GM23338 (cell line): ENCODE measurements around the gene RNF220. TPM values are rescaled to one million over a fixed set of nuclear protein-coding genes. Genes with fewer than 3 reads are reported as not detected.
A peak's percentile ranks its signal among the peaks of the same experiment; 100 is the strongest.

ENCODE experiments used
- ATAC-seq: fragments of 200-7000 bp; cut with Tn5 transposase; 3 replicates; pipeline ENCODE4 v1.9.1; 2020
- DNase-seq: peaks from one replicate; pipeline ENCODE4 v3.0.0-alpha.2; 2015; ENCODE audit warnings: low spot score
- H2AFZ ChIP-seq: fragments of 200-600 bp; sonication (generic); 2 replicates; pipeline ENCODE4 v1.8.0; 2016; ENCODE audit warnings: antibody characterized with exemption, mild to moderate bottlenecking, moderate library complexity
- H3F3A ChIP-seq: fragments of 200-600 bp; sonication (generic); replicated peaks from 2 replicates; pipeline ENCODE4 v1.8.0; 2017; ENCODE audit warnings: antibody characterized with exemption, mixed run types, low read depth
- H3K27ac ChIP-seq: fragments of 200-600 bp; sonication (generic); 2 replicates; pipeline ENCODE4 v1.6.1; 2016; ENCODE audit warnings: low read depth
- H3K27me3 ChIP-seq: fragments of 200-600 bp; sonication (generic); 2 replicates; pipeline ENCODE4 v1.8.0; 2016; ENCODE audit warnings: mild to moderate bottlenecking, mixed run types, moderate library complexity; ENCODE audit not compliant: insufficient read depth
- H3K36me3 ChIP-seq: fragments of 200-600 bp; sonication (generic); 2 replicates; pipeline ENCODE4 v1.8.0; 2016; ENCODE audit warnings: mild to moderate bottlenecking; ENCODE audit not compliant: insufficient read depth
- H3K4me1 ChIP-seq: fragments of 200-600 bp; sonication (generic); 2 replicates; pipeline ENCODE4 v1.8.0; 2016; ENCODE audit warnings: mild to moderate bottlenecking, moderate library complexity; ENCODE audit not compliant: insufficient read depth
- H3K4me2 ChIP-seq: fragments of 200-600 bp; sonication (generic); 2 replicates; pipeline ENCODE4 v1.7.1; 2017; ENCODE audit warnings: mixed run types
- H3K4me3 ChIP-seq: fragments of 200-600 bp; sonication (generic); 2 replicates; pipeline ENCODE4 v1.6.1; 2016; ENCODE audit warnings: mixed run types
- H3K79me2 ChIP-seq: fragments of 200-600 bp; sonication (generic); replicated peaks from 2 replicates; pipeline ENCODE4 v1.8.0; 2017; ENCODE audit warnings: mild to moderate bottlenecking; ENCODE audit not compliant: insufficient read depth
- H3K9me2 ChIP-seq: fragments of 200-600 bp; sonication (generic); 2 replicates; pipeline ENCODE4 v1.8.0; 2017; ENCODE audit not compliant: insufficient read depth
- H4K20me1 ChIP-seq: fragments of 200-600 bp; sonication (generic); replicated peaks from 2 replicates; pipeline ENCODE4 v1.8.0; 2017; ENCODE audit warnings: mild to moderate bottlenecking; ENCODE audit not compliant: insufficient read depth
- H3K27ac Mint-ChIP-seq: 2 replicates; pipeline ENCODE4 v1.8.0; 2020; ENCODE audit warnings: inconsistent platforms, mild to moderate bottlenecking, moderate library complexity, mixed read lengths
- H3K27me3 Mint-ChIP-seq: 3 replicates; pipeline ENCODE4 v1.8.0; 2022; ENCODE audit warnings: low read depth, mild to moderate bottlenecking, moderate library complexity, mixed read lengths, inconsistent platforms; ENCODE audit not compliant: insufficient read depth, poor library complexity
- H3K36me3 Mint-ChIP-seq: 3 replicates; pipeline ENCODE4 v1.8.0; 2021; ENCODE audit warnings: low read depth, mild to moderate bottlenecking, inconsistent platforms, moderate library complexity, mixed read lengths
- H3K4me1 Mint-ChIP-seq: 3 replicates; pipeline ENCODE4 v1.8.0; 2020; ENCODE audit warnings: mild to moderate bottlenecking, inconsistent platforms, mixed read lengths
- H3K4me3 Mint-ChIP-seq: 3 replicates; pipeline ENCODE4 v1.8.0; 2021; ENCODE audit warnings: moderate library complexity, mild to moderate bottlenecking, inconsistent platforms, mixed read lengths
- H3K9me3 Mint-ChIP-seq: 3 replicates; pipeline ENCODE4 v1.8.0; 2020; ENCODE audit warnings: moderate library complexity, mild to moderate bottlenecking, inconsistent platforms, mixed read lengths
- CREB1 ChIP-seq: fragments of 250-450 bp; sonication (Bioruptor Pico); IDR thresholded peaks from 2 replicates; pipeline ENCODE4 v1.5.0; 2020; ENCODE audit warnings: low read depth, mild to moderate bottlenecking, moderate library complexity
- EZH2 ChIP-seq: fragments of 200-600 bp; sonication (generic); IDR thresholded peaks from one replicate; pipeline ENCODE4 v1.8.0; 2017; ENCODE audit warnings: antibody characterized with exemption, mild to moderate bottlenecking, low read depth; ENCODE audit not compliant: unreplicated experiment
- JUNB ChIP-seq: IDR thresholded peaks from one replicate; pipeline ENCODE4 v1.6.1; 2016; ENCODE audit warnings: antibody characterized with exemption; ENCODE audit not compliant: unreplicated experiment
- STAT1 ChIP-seq: IDR thresholded peaks from one replicate; pipeline ENCODE4 v1.6.1; 2016; ENCODE audit warnings: antibody characterized with exemption; ENCODE audit not compliant: unreplicated experiment
- ZNF114 ChIP-seq: fragments of 250-450 bp; sonication (Bioruptor Pico); IDR thresholded peaks from 2 replicates; pipeline ENCODE4 v1.5.0; 2020; ENCODE audit warnings: mild to moderate bottlenecking, moderate library complexity
- ZNF331 ChIP-seq: fragments of 250-450 bp; sonication (Bioruptor Pico); IDR thresholded peaks from 2 replicates; pipeline ENCODE4 v1.5.0; 2020; ENCODE audit warnings: low read depth, mild to moderate bottlenecking, moderate library complexity
- polyA plus RNA-seq: library from polyadenylated mRNA; unstranded; fragments of >200 nt; fragmentation: Nextera tagmentation; extraction: Ambion mirVana; gene quantifications from 2 replicates; pipeline ENCODE4 v1.2.1, GENCODE V29; 2016
- total RNA-seq: library from RNA; depleted of rRNA; stranded (reverse); fragments of >200 nt; shearing (Covaris generic); gene quantifications from 2 replicates; pipeline ENCODE4 v1.2.3, GENCODE V29; 2014
- TF ChIP-seq, protein P1 (sequence below): fragments of 250-450 bp; sonication (Bioruptor Pico); IDR thresholded peaks from 2 replicates; pipeline ENCODE4 v1.5.0; 2020; ENCODE audit warnings: mild to moderate bottlenecking, moderate library complexity
- TF ChIP-seq, protein P2 (sequence below): IDR thresholded peaks from one replicate; pipeline ENCODE4 v1.6.1; 2018; ENCODE audit warnings: antibody characterized with exemption; ENCODE audit not compliant: unreplicated experiment

RNF220 gene
- total and polyA plus RNA-seq, 2 experiments from 2014 or later, result 72.8 to 168 TPM

GRCh38 chr1:44616991-44617702 lies 212.1 kb downstream of the RNF220 start:
- TF ChIP-seq STAT1 (no peak), CREB1 (CRISPR knock-in tag) (no peak), ZNF114 (CRISPR knock-in tag) (no peak), JUNB (no peak), ZNF331 (no peak), EZH2 (no peak)
- TF ChIP-seq, protein P1, sequence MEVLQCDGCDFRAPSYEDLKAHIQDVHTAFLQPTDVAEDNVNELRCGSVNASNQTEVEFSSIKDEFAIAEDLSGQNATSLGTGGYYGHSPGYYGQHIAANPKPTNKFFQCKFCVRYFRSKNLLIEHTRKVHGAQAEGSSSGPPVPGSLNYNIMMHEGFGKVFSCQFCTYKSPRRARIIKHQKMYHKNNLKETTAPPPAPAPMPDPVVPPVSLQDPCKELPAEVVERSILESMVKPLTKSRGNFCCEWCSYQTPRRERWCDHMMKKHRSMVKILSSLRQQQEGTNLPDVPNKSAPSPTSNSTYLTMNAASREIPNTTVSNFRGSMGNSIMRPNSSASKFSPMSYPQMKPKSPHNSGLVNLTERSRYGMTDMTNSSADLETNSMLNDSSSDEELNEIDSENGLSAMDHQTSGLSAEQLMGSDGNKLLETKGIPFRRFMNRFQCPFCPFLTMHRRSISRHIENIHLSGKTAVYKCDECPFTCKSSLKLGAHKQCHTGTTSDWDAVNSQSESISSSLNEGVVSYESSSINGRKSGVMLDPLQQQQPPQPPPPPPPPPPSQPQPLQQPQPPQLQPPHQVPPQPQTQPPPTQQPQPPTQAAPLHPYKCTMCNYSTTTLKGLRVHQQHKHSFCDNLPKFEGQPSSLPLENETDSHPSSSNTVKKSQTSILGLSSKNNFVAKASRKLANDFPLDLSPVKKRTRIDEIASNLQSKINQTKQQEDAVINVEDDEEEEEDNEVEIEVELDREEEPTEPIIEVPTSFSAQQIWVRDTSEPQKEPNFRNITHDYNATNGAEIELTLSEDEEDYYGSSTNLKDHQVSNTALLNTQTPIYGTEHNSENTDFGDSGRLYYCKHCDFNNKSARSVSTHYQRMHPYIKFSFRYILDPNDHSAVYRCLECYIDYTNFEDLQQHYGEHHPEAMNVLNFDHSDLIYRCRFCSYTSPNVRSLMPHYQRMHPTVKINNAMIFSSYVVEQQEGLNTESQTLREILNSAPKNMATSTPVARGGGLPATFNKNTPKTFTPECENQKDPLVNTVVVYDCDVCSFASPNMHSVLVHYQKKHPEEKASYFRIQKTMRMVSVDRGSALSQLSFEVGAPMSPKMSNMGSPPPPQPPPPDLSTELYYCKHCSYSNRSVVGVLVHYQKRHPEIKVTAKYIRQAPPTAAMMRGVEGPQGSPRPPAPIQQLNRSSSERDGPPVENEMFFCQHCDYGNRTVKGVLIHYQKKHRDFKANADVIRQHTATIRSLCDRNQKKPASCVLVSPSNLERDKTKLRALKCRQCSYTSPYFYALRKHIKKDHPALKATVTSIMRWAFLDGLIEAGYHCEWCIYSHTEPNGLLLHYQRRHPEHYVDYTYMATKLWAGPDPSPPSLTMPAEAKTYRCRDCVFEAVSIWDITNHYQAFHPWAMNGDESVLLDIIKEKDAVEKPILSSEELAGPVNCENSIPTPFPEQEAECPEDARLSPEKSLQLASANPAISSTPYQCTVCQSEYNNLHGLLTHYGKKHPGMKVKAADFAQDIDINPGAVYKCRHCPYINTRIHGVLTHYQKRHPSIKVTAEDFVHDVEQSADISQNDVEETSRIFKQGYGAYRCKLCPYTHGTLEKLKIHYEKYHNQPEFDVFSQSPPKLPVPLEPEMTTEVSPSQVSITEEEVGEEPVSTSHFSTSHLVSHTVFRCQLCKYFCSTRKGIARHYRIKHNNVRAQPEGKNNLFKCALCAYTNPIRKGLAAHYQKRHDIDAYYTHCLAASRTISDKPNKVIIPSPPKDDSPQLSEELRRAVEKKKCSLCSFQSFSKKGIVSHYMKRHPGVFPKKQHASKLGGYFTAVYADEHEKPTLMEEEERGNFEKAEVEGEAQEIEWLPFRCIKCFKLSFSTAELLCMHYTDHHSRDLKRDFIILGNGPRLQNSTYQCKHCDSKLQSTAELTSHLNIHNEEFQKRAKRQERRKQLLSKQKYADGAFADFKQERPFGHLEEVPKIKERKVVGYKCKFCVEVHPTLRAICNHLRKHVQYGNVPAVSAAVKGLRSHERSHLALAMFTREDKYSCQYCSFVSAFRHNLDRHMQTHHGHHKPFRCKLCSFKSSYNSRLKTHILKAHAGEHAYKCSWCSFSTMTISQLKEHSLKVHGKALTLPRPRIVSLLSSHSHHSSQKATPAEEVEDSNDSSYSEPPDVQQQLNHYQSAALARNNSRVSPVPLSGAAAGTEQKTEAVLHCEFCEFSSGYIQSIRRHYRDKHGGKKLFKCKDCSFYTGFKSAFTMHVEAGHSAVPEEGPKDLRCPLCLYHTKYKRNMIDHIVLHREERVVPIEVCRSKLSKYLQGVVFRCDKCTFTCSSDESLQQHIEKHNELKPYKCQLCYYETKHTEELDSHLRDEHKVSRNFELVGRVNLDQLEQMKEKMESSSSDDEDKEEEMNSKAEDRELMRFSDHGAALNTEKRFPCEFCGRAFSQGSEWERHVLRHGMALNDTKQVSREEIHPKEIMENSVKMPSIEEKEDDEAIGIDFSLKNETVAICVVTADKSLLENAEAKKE (CRISPR knock-in tag), result no peak
- TF ChIP-seq, protein P2, sequence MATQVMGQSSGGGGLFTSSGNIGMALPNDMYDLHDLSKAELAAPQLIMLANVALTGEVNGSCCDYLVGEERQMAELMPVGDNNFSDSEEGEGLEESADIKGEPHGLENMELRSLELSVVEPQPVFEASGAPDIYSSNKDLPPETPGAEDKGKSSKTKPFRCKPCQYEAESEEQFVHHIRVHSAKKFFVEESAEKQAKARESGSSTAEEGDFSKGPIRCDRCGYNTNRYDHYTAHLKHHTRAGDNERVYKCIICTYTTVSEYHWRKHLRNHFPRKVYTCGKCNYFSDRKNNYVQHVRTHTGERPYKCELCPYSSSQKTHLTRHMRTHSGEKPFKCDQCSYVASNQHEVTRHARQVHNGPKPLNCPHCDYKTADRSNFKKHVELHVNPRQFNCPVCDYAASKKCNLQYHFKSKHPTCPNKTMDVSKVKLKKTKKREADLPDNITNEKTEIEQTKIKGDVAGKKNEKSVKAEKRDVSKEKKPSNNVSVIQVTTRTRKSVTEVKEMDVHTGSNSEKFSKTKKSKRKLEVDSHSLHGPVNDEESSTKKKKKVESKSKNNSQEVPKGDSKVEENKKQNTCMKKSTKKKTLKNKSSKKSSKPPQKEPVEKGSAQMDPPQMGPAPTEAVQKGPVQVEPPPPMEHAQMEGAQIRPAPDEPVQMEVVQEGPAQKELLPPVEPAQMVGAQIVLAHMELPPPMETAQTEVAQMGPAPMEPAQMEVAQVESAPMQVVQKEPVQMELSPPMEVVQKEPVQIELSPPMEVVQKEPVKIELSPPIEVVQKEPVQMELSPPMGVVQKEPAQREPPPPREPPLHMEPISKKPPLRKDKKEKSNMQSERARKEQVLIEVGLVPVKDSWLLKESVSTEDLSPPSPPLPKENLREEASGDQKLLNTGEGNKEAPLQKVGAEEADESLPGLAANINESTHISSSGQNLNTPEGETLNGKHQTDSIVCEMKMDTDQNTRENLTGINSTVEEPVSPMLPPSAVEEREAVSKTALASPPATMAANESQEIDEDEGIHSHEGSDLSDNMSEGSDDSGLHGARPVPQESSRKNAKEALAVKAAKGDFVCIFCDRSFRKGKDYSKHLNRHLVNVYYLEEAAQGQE, result no peak
- Histone ChIP-seq H3K9me2 (no peaks in the 10 kb centered on the region), H2AFZ (0 out of 2 replicates have a peak overlapping the region, but pooled peaks have one; percentile 63), H3F3A (0 out of 2 replicates have a peak, but pooled peaks cover 2% of the 10 kb centered on the region), H3K79me2 (no peaks in the 10 kb centered on the region), H3K27me3 (no peaks in the 10 kb centered on the region), H3K4me3 (peak overlapping the region; percentile 77), H3K4me1 (peaks cover 13% of the 10 kb centered on the region), H3K36me3 (no peaks in the 10 kb centered on the region; the same call in 1 of the 2 replicates), H3K27ac (no peak overlapping the region), H4K20me1 (peaks cover 6% of the 10 kb centered on the region; the same call in 1 of the 2 replicates), H3K4me2 (peak overlapping the region; percentile 98)
- H3K27me3 Mint-ChIP-seq, result peaks cover 14% of the 10 kb centered on the region
- no peaks in the 10 kb centered on the region for H3K9me3 Mint-ChIP-seq
- peak overlapping the region; percentile 77 for H3K4me3 Mint-ChIP-seq
- H3K4me1 Mint-ChIP-seq, result peaks cover 25% of the 10 kb centered on the region
- H3K27ac Mint-ChIP-seq, result no peak overlapping the region
- DNase-seq, result peak; percentile 72
- peak; percentile 70 for ATAC-seq
- peaks cover 7% of the 10 kb centered on the region; the same call in 1 of the 3 replicates for H3K36me3 Mint-ChIP-seq
